ENCODE results near the gene IKZF2. TPM values are rescaled to one million over a fixed set of nuclear protein-coding genes. Genes with fewer than 3 reads are reported as not detected.

The IKZF2 gene
- total RNA-seq, 1 donor from 2014 or later = 0.86 TPM

GRCh38 chr2:213105212-213105611 lies 46.2 kb downstream of the IKZF2 start:
- no peak overlapping the region for H3K4me3 ChIP-seq (ENCODE audit: low read depth, low read length)
- DNase-seq (ENCODE audit: low read depth) = no peak
- no peak for TF ChIP-seq CTCF (conservative IDR thresholded peaks at IDR 0.05; ENCODE audit: low read depth, low read length)

GRCh38 chr2:213104903-213105202 lies 46.6 kb downstream of the IKZF2 start:
- no peak for TF ChIP-seq CTCF (conservative IDR thresholded peaks at IDR 0.05; ENCODE audit: low read depth, low read length)
- H3K4me3 ChIP-seq (ENCODE audit: low read depth, low read length) = no peak overlapping the region
- DNase-seq (ENCODE audit: low read depth) = no peak

- TF ChIP-seq CTCF (conservative IDR thresholded peaks at IDR 0.05; ENCODE audit: low read depth, low read length) = no peak
- DNase-seq (ENCODE audit: low read depth) = no peak
- no peak overlapping the region for H3K4me3 ChIP-seq (ENCODE audit: low read depth, low read length)
Observed at GRCh38 chr2:213104092-213104902, 47.1 kb downstream of the IKZF2 start.

- H3K4me3 ChIP-seq (ENCODE audit: low read depth, low read length) = no peak overlapping the region
- TF ChIP-seq CTCF (conservative IDR thresholded peaks at IDR 0.05; ENCODE audit: low read depth, low read length) = no peak
- DNase-seq (ENCODE audit: low read depth) = no peak
Observed at GRCh38 chr2:213101692-213102460, 49.5 kb downstream of the IKZF2 start.

GRCh38 chr2:213101109-213101508 lies 50.3 kb downstream of the IKZF2 start:
- TF ChIP-seq CTCF (conservative IDR thresholded peaks at IDR 0.05; ENCODE audit: low read depth, low read length) = no peak
- DNase-seq (ENCODE audit: low read depth) = no peak
- no peak overlapping the region for H3K4me3 ChIP-seq (ENCODE audit: low read depth, low read length)

GRCh38 chr2:213098612-213099011 lies 52.8 kb downstream of the IKZF2 start:
- no peak overlapping the region for H3K4me3 ChIP-seq (ENCODE audit: low read depth, low read length)
- no peak for DNase-seq (ENCODE audit: low read depth)
- no peak for TF ChIP-seq CTCF (conservative IDR thresholded peaks at IDR 0.05; ENCODE audit: low read depth, low read length)

Measured in epithelial cell of proximal tubule (primary cell).